LNCAP (cell line): ENCODE measurements around the gene LEAP2.
A peak's percentile ranks its signal among the peaks of the same experiment; 100 is the strongest.

ENCODE experiments used
- TF ChIP-seq, protein P1 (sequence below): fragments of 450-650 bp; IDR thresholded peaks from 2 replicates; pipeline ENCODE4 v1.5.1; 2017; ENCODE audit warnings: mild to moderate bottlenecking

The LEAP2 gene

GRCh38 chr5:132865668-132866341 is 7.7 kb upstream of the LEAP2 start:
- TF ChIP-seq, protein P1, sequence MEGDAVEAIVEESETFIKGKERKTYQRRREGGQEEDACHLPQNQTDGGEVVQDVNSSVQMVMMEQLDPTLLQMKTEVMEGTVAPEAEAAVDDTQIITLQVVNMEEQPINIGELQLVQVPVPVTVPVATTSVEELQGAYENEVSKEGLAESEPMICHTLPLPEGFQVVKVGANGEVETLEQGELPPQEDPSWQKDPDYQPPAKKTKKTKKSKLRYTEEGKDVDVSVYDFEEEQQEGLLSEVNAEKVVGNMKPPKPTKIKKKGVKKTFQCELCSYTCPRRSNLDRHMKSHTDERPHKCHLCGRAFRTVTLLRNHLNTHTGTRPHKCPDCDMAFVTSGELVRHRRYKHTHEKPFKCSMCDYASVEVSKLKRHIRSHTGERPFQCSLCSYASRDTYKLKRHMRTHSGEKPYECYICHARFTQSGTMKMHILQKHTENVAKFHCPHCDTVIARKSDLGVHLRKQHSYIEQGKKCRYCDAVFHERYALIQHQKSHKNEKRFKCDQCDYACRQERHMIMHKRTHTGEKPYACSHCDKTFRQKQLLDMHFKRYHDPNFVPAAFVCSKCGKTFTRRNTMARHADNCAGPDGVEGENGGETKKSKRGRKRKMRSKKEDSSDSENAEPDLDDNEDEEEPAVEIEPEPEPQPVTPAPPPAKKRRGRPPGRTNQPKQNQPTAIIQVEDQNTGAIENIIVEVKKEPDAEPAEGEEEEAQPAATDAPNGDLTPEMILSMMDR, result no peak

GRCh38 chr5:132866342-132867045 is 7.0 kb upstream of the LEAP2 start, which contains the start of the genes GDF9 and UQCRQ:
GDF9 (minus strand) TSS chr5:132866469; CDS start chr5:132864533, 1,936 bp downstream.
UQCRQ (plus strand) TSS chr5:132866642; CDS start chr5:132866882, 240 bp downstream.
- TF ChIP-seq, protein P1, result peak; percentile 45; the same call in 1 of the 2 replicates

DNA sequence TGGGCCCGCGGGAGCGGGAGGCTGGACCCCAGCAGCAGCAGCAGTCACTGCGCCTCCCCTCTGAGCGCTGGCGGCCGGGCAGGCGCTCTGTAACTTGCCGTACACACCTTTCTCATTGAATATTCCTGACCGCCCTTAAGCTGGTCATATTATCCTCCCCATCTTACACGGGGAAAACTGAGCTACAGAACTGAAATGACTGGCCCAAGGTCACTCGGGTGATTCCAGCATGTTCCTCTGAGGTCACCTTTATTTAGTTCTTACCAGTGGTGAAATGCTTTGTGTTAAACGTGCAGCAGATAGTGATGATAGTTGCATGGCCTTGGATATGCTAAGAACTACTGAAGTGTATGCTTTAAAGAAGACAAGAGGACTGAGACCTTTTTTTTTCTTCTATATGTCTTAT is 6.4 kb upstream of the LEAP2 start:
- TF ChIP-seq, protein P1, result no peak

DNA sequence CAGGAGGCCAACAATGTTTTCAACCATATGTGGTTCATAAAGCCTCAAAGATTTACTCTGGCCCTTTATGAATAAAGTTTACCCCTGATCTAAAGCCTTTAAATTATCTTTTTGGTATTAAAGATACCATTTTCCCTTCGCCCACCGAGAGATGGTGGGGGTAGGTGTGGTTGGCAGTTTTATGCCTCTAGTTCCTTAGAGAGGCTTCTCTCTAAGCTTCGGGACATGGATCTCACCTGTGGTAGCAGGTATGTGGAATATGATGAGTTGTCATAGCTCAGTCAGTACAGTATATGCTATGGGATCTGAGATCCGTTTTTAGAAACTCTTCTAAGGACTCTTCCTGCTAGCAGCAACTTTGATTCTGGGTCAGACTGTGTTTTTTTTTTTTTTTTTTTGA is 4.7 kb upstream of the LEAP2 start:
- TF ChIP-seq, protein P1, result no peak

DNA sequence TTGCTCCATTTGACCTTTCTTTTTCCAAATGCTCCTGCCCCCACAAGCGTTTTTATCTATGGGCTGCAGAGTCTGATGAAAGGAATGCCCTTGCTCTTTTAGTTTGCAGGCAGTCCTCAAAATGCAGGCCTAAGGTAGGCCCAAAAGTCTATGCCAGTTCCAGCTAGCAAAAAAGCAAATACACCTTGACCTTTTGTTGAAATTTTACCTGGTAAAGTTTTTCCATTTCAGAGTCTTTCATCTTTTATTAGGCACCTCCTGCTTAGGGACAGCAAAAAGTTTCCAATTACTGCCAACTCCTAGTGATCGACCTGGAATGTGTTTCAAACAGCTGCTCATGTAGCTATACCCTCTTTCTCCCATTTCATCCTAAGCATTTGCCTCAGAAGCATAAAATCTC is 2.7 kb upstream of the LEAP2 start:
- TF ChIP-seq, protein P1, result no peak

GRCh38 chr5:132871459-132872284 is 1.8 kb upstream of the LEAP2 start:
- TF ChIP-seq, protein P1, result no peak

GRCh38 chr5:132872788-132873118 is 715 bp upstream of the LEAP2 start:
- TF ChIP-seq, protein P1, result no peak
